HG03442 (cell line): Measurements from ENCODE around the gene KMT5B.

Experiments
- ATAC-seq: cut with Tn5 transposase; IDR thresholded peaks from one replicate; pipeline ENCODE4 v1.9.1; 2021; ENCODE audit warnings: mild to moderate bottlenecking, moderate library complexity; ENCODE audit not compliant: unreplicated experiment

The KMT5B gene

GRCh38 chr11:68120273-68121066 lies 92.6 kb downstream of the KMT5B start:
- peak; percentile 6 for ATAC-seq

- ATAC-seq = no peak
These were observed 94.2 kb downstream of the KMT5B start for GRCh38 chr11:68118706-68119448.

GRCh38 chr11:68117853-68118470 lies 95.1 kb downstream of the KMT5B start:
- no peak for ATAC-seq

- ATAC-seq = no peak
These were observed 96.1 kb downstream of the KMT5B start for GRCh38 chr11:68116974-68117373.

- no peak for ATAC-seq
These were observed 97.0 kb downstream of the KMT5B start for GRCh38 chr11:68116126-68116525.

- no peak for ATAC-seq
These were observed 97.8 kb downstream of the KMT5B start for GRCh38 chr11:68115285-68115684.

- no peak for ATAC-seq
These were observed 99.1 kb downstream of the KMT5B start for GRCh38 chr11:68113986-68114385.

DNA sequence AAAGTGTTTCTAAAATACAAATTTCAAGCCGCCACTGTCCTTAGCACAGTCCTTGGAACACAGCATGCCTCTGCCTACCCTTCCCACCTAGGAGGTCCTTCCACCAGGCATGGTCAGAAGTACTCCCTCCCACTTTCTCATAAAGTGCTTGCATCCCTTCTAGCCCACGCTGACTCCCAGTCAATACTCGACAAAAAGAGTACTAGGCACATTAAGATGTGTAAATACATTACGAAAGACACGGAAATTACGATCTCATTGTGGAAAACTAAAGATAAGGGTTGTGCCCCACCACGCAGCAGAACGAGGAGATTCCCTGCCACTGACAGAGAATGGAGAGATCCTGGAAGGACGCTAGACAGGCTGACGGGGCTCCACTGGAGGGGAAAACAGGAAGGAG lies 105.4 kb downstream of the KMT5B start:
- ATAC-seq = no peak

GRCh38 chr11:68106165-68106940 lies 106.7 kb downstream of the KMT5B start:
- ATAC-seq = no peak
